Measurements from ENCODE around the gene PTGES2. TPM values are rescaled to one million over a fixed set of nuclear protein-coding genes. Genes with fewer than 3 reads are reported as not detected.
A peak's percentile ranks its signal among the peaks of the same experiment; 100 is the strongest.

Gene PTGES2
- total and polyA plus RNA-seq, 2 of the 13 experiments (the other 11 are each of a cell fraction or from before 2014, with no cell fraction given), result 63.7 to 79.8 TPM

- TF ChIP-seq CSRNP2 (CRISPR knock-in tag; conservative IDR thresholded peaks at IDR 0.05; ENCODE audit: low read depth), result no peak
- TF ChIP-seq ZFX (CRISPR knock-in tag; IDR thresholded peaks at IDR 0.05; ENCODE audit: low read depth), result peak; percentile 91
- TF ChIP-seq NFYC (CRISPR knock-in tag; IDR thresholded peaks at IDR 0.05), result peak; percentile 32; the same call in 1 of the 2 replicates
- no peak; the same call in 1 of the 2 replicates for TF ChIP-seq BRD4 (CRISPR knock-in tag; IDR thresholded peaks at IDR 0.05)
- TF ChIP-seq POLR2AphosphoS2 (IDR thresholded peaks at IDR 0.05; ENCODE audit: low read depth, low read length), result peak; percentile 48; the same call in 1 of the 2 replicates
- TF ChIP-seq, protein P1, sequence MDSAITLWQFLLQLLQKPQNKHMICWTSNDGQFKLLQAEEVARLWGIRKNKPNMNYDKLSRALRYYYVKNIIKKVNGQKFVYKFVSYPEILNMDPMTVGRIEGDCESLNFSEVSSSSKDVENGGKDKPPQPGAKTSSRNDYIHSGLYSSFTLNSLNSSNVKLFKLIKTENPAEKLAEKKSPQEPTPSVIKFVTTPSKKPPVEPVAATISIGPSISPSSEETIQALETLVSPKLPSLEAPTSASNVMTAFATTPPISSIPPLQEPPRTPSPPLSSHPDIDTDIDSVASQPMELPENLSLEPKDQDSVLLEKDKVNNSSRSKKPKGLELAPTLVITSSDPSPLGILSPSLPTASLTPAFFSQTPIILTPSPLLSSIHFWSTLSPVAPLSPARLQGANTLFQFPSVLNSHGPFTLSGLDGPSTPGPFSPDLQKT (CRISPR knock-in tag; IDR thresholded peaks at IDR 0.05; ENCODE audit: borderline replicate concordance), result no peak
- TF ChIP-seq, protein P2, sequence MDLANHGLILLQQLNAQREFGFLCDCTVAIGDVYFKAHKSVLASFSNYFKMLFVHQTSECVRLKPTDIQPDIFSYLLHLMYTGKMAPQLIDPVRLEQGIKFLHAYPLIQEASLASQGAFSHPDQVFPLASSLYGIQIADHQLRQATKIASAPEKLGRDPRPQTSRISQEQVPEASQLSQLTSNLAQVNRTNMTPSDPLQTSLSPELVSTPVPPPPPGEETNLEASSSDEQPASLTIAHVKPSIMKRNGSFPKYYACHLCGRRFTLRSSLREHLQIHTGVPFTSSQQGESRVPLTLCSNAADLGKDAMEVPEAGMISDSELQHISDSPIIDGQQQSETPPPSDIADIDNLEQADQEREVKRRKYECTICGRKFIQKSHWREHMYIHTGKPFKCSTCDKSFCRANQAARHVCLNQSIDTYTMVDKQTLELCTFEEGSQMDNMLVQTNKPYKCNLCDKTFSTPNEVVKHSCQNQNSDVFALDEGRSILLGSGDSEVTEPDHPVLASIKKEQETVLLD (CRISPR knock-in tag; IDR thresholded peaks at IDR 0.05; ENCODE audit: low read depth), result 0 out of 2 replicates have a peak, but pooled peaks have one; percentile 27
- TF ChIP-seq ZSCAN31 (CRISPR knock-in tag; IDR thresholded peaks at IDR 0.05; ENCODE audit: low read depth), result peak; percentile 97
- TF ChIP-seq CEBPG (CRISPR knock-in tag; IDR thresholded peaks at IDR 0.05), result peak; percentile 98
- peak; percentile 96 for TF ChIP-seq ESRRA (CRISPR knock-in tag; IDR thresholded peaks at IDR 0.05; ENCODE audit: low read depth)
- peak; percentile 95 for TF ChIP-seq HOXA3 (CRISPR knock-in tag; IDR thresholded peaks at IDR 0.05)
- no peak for TF ChIP-seq FOXA1 (IDR thresholded peaks at IDR 0.05)
- peak; percentile 91 for TF ChIP-seq FOXA1 (CRISPR knock-in tag; IDR thresholded peaks at IDR 0.05)
- TF ChIP-seq, protein P3, sequence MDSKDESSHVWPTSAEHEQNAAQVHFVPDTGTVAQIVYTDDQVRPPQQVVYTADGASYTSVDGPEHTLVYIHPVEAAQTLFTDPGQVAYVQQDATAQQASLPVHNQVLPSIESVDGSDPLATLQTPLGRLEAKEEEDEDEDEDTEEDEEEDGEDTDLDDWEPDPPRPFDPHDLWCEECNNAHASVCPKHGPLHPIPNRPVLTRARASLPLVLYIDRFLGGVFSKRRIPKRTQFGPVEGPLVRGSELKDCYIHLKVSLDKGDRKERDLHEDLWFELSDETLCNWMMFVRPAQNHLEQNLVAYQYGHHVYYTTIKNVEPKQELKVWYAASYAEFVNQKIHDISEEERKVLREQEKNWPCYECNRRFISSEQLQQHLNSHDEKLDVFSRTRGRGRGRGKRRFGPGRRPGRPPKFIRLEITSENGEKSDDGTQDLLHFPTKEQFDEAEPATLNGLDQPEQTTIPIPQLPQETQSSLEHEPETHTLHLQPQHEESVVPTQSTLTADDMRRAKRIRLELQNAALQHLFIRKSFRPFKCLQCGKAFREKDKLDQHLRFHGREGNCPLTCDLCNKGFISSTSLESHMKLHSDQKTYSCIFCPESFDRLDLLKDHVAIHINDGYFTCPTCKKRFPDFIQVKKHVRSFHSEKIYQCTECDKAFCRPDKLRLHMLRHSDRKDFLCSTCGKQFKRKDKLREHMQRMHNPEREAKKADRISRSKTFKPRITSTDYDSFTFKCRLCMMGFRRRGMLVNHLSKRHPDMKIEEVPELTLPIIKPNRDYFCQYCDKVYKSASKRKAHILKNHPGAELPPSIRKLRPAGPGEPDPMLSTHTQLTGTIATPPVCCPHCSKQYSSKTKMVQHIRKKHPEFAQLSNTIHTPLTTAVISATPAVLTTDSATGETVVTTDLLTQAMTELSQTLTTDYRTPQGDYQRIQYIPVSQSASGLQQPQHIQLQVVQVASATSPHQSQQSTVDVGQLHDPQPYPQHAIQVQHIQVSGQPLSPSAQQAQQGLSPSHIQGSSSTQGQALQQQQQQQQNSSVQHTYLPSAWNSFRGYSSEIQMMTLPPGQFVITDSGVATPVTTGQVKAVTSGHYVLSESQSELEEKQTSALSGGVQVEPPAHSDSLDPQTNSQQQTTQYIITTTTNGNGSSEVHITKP (CRISPR knock-in tag; IDR thresholded peaks at IDR 0.05; ENCODE audit: low read depth), result peak; percentile 77; the same call in 1 of the 2 replicates
- TF ChIP-seq TAF15 (IDR thresholded peaks at IDR 0.05; ENCODE audit: low read depth, low read length, poor library complexity, severe bottlenecking), result no peak
- no peak for TF ChIP-seq U2AF1 (optimal IDR thresholded peaks at IDR 0.05; ENCODE audit: low read depth, low read length)
- TF ChIP-seq HES4 (CRISPR knock-in tag; IDR thresholded peaks at IDR 0.05; ENCODE audit: borderline replicate concordance), result peak; percentile 99
- TF ChIP-seq HHEX (CRISPR knock-in tag; IDR thresholded peaks at IDR 0.05), result peak; percentile 50; the same call in 1 of the 2 replicates
- TF ChIP-seq KDM5A (IDR thresholded peaks at IDR 0.05; ENCODE audit: borderline replicate concordance, low read length), result no peak
Measured at GRCh38 chr9:128102861-128103588, 24.5 kb downstream of the PTGES2 start (continued).
